Stimulated activated naive CD8-positive, alpha-beta T cell treated with anti-CD3 and anti-CD28 coated beads, Interleukin-15, Interleukin-2, amounts not matched to agents 100 ng/mL and 50 ng/mL, for 24 hours (primary cell): Measurements from ENCODE around the gene PGF.
"Not testable (repeated sequence)": the region's sequence is repeated elsewhere in the genome, so short reads cannot be mapped to it uniquely, and the experiment has no call there.

ENCODE experiments used
- H3K27ac Mint-ChIP-seq: one replicate; pipeline ENCODE4 v1.8.0; 2021; ENCODE audit warnings: mild to moderate bottlenecking, mixed read lengths
- H3K27me3 Mint-ChIP-seq: one replicate; pipeline ENCODE4 v1.8.0; 2021; ENCODE audit warnings: mixed read lengths
- H3K36me3 Mint-ChIP-seq: one replicate; pipeline ENCODE4 v1.8.0; 2021; ENCODE audit warnings: low read depth, mixed read lengths
- H3K4me1 Mint-ChIP-seq: one replicate; pipeline ENCODE4 v1.8.0; 2021; ENCODE audit warnings: low read depth, mixed read lengths
- H3K4me3 Mint-ChIP-seq: one replicate; pipeline ENCODE4 v1.8.0; 2021; ENCODE audit warnings: mild to moderate bottlenecking, mixed read lengths
- H3K9me3 Mint-ChIP-seq: one replicate; pipeline ENCODE4 v1.8.0; 2021; ENCODE audit warnings: mixed read lengths

PGF gene

GRCh38 chr14:74931744-74932143 lies 23.7 kb downstream of the PGF start:
- not testable (repeated sequence) for H3K9me3 Mint-ChIP-seq, H3K4me3 Mint-ChIP-seq, H3K27me3 Mint-ChIP-seq, H3K27ac Mint-ChIP-seq, H3K36me3 Mint-ChIP-seq
- peaks cover 11% of the 10 kb centered on the region for H3K4me1 Mint-ChIP-seq

- no peak overlapping the region for H3K27ac Mint-ChIP-seq
- H3K27me3 Mint-ChIP-seq, result peaks cover 6% of the 10 kb centered on the region
- peaks cover 7% of the 10 kb centered on the region for H3K4me1 Mint-ChIP-seq
- H3K36me3 Mint-ChIP-seq, result no peaks in the 10 kb centered on the region
- no peak overlapping the region for H3K4me3 Mint-ChIP-seq
- H3K9me3 Mint-ChIP-seq, result no peaks in the 10 kb centered on the region
Measured at GRCh38 chr14:74929242-74929641, 26.2 kb downstream of the PGF start.

GRCh38 chr14:74927225-74927624 lies 28.2 kb downstream of the PGF start:
- Mint-ChIP-seq H3K4me3 (no peak overlapping the region), H3K4me1 (peaks cover 5% of the 10 kb centered on the region), H3K27ac (no peak overlapping the region), H3K36me3 (no peaks in the 10 kb centered on the region), H3K9me3 (no peaks in the 10 kb centered on the region), H3K27me3 (no peaks in the 10 kb centered on the region)

GRCh38 chr14:74924061-74924460 lies 31.3 kb downstream of the PGF start:
- Mint-ChIP-seq H3K27ac (no peak overlapping the region), H3K4me3 (peak overlapping the region; percentile 1), H3K4me1 (peaks cover 6% of the 10 kb centered on the region), H3K36me3 (no peaks in the 10 kb centered on the region), H3K27me3 (no peaks in the 10 kb centered on the region), H3K9me3 (no peaks in the 10 kb centered on the region)

- H3K27me3 Mint-ChIP-seq, result no peaks in the 10 kb centered on the region
- peak within 1 kb of the TSS; percentile 27 for H3K27ac Mint-ChIP-seq
- H3K4me3 Mint-ChIP-seq, result peak within 1 kb of the TSS; percentile 73
- H3K36me3 Mint-ChIP-seq, result no peaks in the 10 kb centered on the region
- no peaks in the 10 kb centered on the region for H3K9me3 Mint-ChIP-seq
- H3K4me1 Mint-ChIP-seq, result peaks cover 6% of the 10 kb centered on the region
Measured at GRCh38 chr14:74922752-74923401, 32.5 kb downstream of the PGF start, which contains the start of gene RPS6KL1. Gene RPS6KL1 (minus strand): TSS chr14:74923260. CDS start chr14:74921541, 1,719 bp downstream.

- H3K9me3 Mint-ChIP-seq, result no peaks in the 10 kb centered on the region
- H3K4me3 Mint-ChIP-seq, result peak overlapping the region; percentile 73
- H3K4me1 Mint-ChIP-seq, result peaks cover 6% of the 10 kb centered on the region
- H3K27me3 Mint-ChIP-seq, result no peaks in the 10 kb centered on the region
- peak overlapping the region; percentile 27 for H3K27ac Mint-ChIP-seq
- H3K36me3 Mint-ChIP-seq, result no peaks in the 10 kb centered on the region
Measured at GRCh38 chr14:74921987-74922751, 33.2 kb downstream of the PGF start.

GRCh38 chr14:74921053-74921620 lies 34.3 kb downstream of the PGF start:
- Mint-ChIP-seq H3K4me1 (peaks cover 6% of the 10 kb centered on the region), H3K27ac (no peak overlapping the region), H3K27me3 (no peaks in the 10 kb centered on the region)

GRCh38 chr14:74920281-74920680 lies 35.1 kb downstream of the PGF start:
- Mint-ChIP-seq H3K4me3 (no peak overlapping the region), H3K27ac (no peak overlapping the region), H3K27me3 (no peaks in the 10 kb centered on the region), H3K4me1 (peaks cover 6% of the 10 kb centered on the region), H3K9me3 (no peaks in the 10 kb centered on the region), H3K36me3 (no peaks in the 10 kb centered on the region)

More at GRCh38 chr14:74921053-74921620, 34.3 kb downstream of the PGF start:
- H3K4me3 Mint-ChIP-seq, result no peak overlapping the region
- H3K36me3 Mint-ChIP-seq, result no peaks in the 10 kb centered on the region
- no peaks in the 10 kb centered on the region for H3K9me3 Mint-ChIP-seq

- H3K36me3 Mint-ChIP-seq, result no peaks in the 10 kb centered on the region
- peaks cover 6% of the 10 kb centered on the region for H3K4me1 Mint-ChIP-seq
- H3K4me3 Mint-ChIP-seq, result no peak overlapping the region
- H3K27ac Mint-ChIP-seq, result no peak overlapping the region
- H3K9me3 Mint-ChIP-seq, result no peaks in the 10 kb centered on the region
- no peaks in the 10 kb centered on the region for H3K27me3 Mint-ChIP-seq
Measured at GRCh38 chr14:74919421-74920165, 35.8 kb downstream of the PGF start.

GRCh38 chr14:74918380-74918779 lies 37.0 kb downstream of the PGF start:
- H3K9me3 Mint-ChIP-seq, result no peaks in the 10 kb centered on the region
- H3K4me3 Mint-ChIP-seq, result no peak overlapping the region
- peaks cover 6% of the 10 kb centered on the region for H3K4me1 Mint-ChIP-seq
- no peaks in the 10 kb centered on the region for H3K36me3 Mint-ChIP-seq
- H3K27ac Mint-ChIP-seq, result no peak overlapping the region
- no peaks in the 10 kb centered on the region for H3K27me3 Mint-ChIP-seq

- Mint-ChIP-seq H3K4me1 (peaks cover 6% of the 10 kb centered on the region), H3K36me3 (no peaks in the 10 kb centered on the region), H3K27me3 (no peaks in the 10 kb centered on the region), H3K9me3 (no peaks in the 10 kb centered on the region), H3K27ac (no peak overlapping the region), H3K4me3 (no peak overlapping the region)
Measured at GRCh38 chr14:74917646-74918081, 37.7 kb downstream of the PGF start.

- Mint-ChIP-seq H3K27ac (no peak overlapping the region), H3K36me3 (no peaks in the 10 kb centered on the region), H3K4me3 (no peak overlapping the region)
Measured at GRCh38 chr14:74917178-74917543, 38.2 kb downstream of the PGF start.

GRCh38 chr14:74915826-74916225 lies 39.6 kb downstream of the PGF start:
- Mint-ChIP-seq H3K27me3 (no peaks in the 10 kb centered on the region), H3K27ac (no peak overlapping the region), H3K4me3 (no peak overlapping the region), H3K9me3 (no peaks in the 10 kb centered on the region), H3K36me3 (no peaks in the 10 kb centered on the region), H3K4me1 (no peaks in the 10 kb centered on the region)

More at GRCh38 chr14:74917178-74917543, 38.2 kb downstream of the PGF start:
- Mint-ChIP-seq H3K4me1 (peaks cover 1% of the 10 kb centered on the region), H3K27me3 (no peaks in the 10 kb centered on the region), H3K9me3 (no peaks in the 10 kb centered on the region)

GRCh38 chr14:74915426-74915825 lies 40.0 kb downstream of the PGF start:
- H3K27ac Mint-ChIP-seq, result no peak overlapping the region
- H3K9me3 Mint-ChIP-seq, result no peaks in the 10 kb centered on the region
- no peak overlapping the region for H3K4me3 Mint-ChIP-seq
- H3K27me3 Mint-ChIP-seq, result no peaks in the 10 kb centered on the region
- no peaks in the 10 kb centered on the region for H3K4me1 Mint-ChIP-seq
- H3K36me3 Mint-ChIP-seq, result no peaks in the 10 kb centered on the region
